GM13977 (cell line): ENCODE results near the gene RTL10.

ENCODE experiments used
- DNase-seq: peaks from one replicate; pipeline ENCODE4 v3.0.0; 2012; ENCODE audit warnings: low spot score
- in situ Hi-C: fragments of 300-500 bp; cut with MboI; formaldehyde crosslinking; loops from one replicate; pipeline ENCODE4 v1.12.0; 2022; ENCODE audit warnings: low sequenced_read_pairs, low pct_unique_long_range_greater_than_20kb, mixed read lengths, inconsistent platforms; ENCODE audit not compliant: unreplicated experiment
- TF ChIP-seq, protein P1 (sequence below): IDR thresholded peaks from 2 replicates; pipeline ENCODE4 v1.5.1; 2012; ENCODE audit warnings: mild to moderate bottlenecking, control low read depth; ENCODE audit not compliant: insufficient read depth; ENCODE audit errors: extremely low read depth, missing control alignments

The RTL10 gene

DNA sequence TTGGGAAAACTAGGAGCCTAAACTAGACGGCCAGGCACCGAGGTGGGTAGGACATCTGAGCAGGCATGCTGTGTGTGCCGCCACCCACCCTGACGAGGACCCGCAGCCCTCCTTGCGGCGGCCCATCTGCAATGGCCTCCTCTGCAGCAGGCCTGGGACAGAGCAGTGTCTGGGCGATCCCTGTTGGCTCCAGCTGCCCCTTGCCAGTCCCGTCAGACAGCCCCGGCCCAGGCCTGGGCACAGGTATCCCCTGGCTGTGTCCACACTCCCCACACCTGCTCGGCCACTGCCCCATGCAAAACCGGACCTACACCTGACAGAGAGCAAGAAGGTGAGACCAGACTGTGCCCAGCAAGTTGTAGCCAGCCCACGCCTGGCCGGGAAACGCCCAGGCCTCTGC lies 38.7 kb upstream of the RTL10 start:
- TF ChIP-seq, protein P1, sequence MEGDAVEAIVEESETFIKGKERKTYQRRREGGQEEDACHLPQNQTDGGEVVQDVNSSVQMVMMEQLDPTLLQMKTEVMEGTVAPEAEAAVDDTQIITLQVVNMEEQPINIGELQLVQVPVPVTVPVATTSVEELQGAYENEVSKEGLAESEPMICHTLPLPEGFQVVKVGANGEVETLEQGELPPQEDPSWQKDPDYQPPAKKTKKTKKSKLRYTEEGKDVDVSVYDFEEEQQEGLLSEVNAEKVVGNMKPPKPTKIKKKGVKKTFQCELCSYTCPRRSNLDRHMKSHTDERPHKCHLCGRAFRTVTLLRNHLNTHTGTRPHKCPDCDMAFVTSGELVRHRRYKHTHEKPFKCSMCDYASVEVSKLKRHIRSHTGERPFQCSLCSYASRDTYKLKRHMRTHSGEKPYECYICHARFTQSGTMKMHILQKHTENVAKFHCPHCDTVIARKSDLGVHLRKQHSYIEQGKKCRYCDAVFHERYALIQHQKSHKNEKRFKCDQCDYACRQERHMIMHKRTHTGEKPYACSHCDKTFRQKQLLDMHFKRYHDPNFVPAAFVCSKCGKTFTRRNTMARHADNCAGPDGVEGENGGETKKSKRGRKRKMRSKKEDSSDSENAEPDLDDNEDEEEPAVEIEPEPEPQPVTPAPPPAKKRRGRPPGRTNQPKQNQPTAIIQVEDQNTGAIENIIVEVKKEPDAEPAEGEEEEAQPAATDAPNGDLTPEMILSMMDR = no peak
- in situ Hi-C loops = loop anchor here (10.0 kb wide), 2 partner anchors 89 to 119 kb away; no protein-coding TSS in a partner anchor
- no peak for DNase-seq

DNA sequence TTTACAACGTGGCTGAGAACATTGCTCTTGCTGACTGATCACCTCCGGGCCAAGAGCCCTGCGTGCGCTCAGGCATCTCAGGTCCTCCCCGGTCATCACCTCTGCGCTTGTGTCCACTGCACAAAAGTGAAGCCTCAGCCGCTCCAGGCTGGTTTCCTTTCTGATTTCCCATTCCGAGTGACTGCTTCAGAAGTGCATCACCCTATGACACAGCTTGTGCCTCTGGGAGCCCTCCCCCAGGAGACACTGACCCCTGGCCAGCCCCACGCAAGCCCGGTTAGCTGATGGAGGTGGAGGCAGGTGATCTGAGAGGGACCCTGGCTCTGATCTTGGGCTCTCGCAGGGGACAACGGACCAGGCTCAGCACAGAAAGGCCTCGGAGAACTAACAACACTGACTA lies 38.3 kb upstream of the RTL10 start:
- in situ Hi-C loops = loop anchor here (10.0 kb wide), 2 partner anchors 88 to 118 kb away; no protein-coding TSS in a partner anchor
- TF ChIP-seq, protein P1 = no peak

DNA sequence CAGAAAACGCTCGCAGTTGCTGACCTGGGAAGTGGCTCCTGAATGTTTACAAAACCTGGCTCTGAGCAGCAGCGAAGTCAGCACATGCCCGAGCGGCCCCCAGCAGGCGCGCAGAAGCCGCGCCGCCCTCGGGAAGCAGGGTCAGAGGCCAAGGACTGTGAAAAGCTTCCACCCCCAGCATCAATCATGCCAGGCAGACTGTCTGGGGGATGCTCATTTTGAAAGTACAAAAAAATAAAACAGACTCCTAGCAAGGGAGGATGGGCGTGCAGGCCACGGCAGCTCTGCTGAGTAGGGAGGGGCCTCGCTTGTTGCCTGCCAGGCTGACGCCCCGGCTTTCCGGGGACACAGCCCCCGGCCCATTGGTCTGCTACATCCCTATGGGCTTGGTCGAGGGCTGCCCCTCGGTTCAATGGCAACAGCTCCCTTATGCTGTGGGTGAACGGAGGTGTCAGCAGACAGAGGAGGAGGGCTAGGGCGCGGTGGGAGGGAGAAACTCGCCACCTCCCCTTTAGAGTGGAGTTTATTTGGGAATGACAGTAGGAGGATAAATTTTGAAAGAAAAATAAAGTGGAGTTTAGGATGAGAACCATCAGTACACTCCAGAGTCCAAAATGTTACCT lies 37.7 kb upstream of the RTL10 start:
- TF ChIP-seq, protein P1 = no peak
- DNase-seq = peak; percentile 84

More for the DNA sequence above, 38.3 kb upstream of the RTL10 start:
- no peak for DNase-seq

DNA sequence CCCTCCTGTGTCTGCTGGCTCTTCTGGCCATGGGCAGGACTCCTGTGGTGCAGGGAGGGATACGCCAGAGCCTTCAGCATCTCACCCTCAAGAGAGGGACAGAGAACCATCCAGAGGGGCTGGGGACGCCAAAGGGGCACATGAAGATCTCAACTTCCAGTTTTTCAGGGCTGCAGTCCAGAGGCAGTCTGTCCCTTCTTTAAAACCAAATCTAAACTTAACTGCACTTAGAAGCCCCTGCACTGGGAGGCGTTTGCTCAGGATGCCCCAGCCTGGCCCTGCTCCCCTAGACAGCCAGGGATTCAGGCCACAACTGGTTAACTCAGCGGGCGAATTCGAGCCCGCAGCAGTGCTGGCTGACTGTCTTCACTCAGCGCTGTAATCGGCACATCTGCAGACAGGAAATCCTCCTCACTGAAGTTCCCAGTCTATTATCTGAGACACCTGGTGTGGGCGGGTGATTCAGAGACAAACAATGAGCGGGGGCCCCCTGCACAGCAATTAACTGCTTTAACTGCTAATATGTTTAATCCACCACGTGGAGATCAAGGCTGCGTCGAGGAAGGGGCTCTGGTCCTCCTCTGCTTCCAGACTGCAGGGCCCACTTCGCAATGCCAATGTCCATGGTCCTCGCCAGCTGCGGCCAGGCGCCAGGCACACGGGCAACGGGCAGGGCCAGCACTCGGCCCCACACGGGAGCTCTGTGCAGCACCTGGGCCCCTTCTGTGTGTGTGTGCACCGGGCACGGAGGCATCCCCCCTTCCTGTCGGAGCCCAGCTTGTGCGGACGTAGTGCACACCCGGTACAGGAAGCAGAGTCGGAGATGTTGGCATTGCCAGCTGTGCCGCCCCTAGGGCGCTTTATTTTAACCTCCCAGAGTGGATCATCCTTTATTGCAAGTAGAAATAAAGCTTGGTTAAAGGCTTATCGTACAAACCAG lies 36.9 kb upstream of the RTL10 start:
- TF ChIP-seq, protein P1 = no peak
- in situ Hi-C loops = loop anchor here (10.0 kb wide), 2 partner anchors 87 to 117 kb away; no protein-coding TSS in a partner anchor
- DNase-seq = peak; percentile 92

More for the DNA sequence above, 37.7 kb upstream of the RTL10 start:
- in situ Hi-C loops = loop anchor here (10.0 kb wide), 2 partner anchors 88 to 118 kb away; no protein-coding TSS in a partner anchor

DNA sequence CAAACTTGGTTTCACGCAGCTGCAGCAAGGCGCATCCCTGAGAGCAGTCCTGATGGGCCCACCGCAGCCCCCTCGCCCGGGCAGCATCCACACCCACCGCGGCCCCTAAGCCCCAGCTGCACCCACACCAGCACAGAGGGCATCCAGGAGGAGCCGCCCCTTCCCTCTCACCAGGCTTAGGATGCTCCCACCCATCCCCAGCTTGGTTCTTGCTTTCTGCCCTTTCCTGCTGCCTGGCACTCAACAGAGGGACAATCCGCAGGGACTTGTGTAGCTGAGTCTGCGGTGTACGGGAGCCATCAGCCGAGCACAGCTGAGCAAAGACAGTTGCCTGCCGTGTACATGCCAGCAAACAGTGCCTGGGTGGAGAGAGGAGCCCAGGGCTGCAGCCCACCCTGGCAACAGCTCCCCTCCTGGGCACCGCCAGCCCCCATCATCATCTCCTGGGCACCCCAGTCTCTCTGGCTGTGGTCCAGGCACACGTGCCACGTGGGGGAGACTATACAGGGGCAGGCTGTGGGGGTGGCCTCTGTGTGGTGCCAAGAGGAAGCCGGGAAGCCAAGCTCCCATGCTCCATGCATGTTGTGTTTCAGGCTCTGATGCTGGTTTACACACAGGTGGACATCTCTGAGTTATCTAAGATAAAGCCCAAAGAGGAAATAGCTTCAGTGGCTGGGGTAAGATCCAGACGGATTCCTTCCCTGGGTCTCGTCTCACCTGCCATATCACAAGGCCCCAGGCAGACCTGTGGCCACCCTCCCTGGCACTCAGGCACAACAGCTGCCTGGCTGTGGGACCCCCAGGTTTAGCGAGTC lies 36.0 kb upstream of the RTL10 start:
- TF ChIP-seq, protein P1 = no peak
- no peak for DNase-seq
- in situ Hi-C loops = loop anchor here (10.0 kb wide), 2 partner anchors 86 to 116 kb away; no protein-coding TSS in a partner anchor

DNA sequence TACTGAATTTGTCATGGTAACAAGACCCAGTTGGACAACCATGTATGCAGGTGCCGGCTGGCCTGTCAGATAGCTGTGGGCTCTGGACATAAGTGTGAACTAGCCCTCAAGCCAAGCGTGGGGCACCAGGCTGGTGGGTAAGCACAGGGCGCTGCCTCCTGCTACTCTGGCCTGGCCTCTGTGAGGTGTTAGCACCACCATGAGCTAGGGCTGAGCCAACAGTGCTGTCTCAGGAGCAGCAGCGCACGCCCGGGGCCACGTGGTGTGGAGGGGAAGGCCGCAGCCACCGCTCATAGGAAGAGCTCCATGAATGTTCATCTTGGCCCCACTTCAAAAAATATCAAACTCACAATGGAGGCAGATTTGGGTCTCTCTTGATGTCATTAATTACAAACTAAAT lies 35.3 kb upstream of the RTL10 start:
- in situ Hi-C loops = loop anchor here (10.0 kb wide), 2 partner anchors 85 to 115 kb away; no protein-coding TSS in a partner anchor
- TF ChIP-seq, protein P1 = no peak
- DNase-seq = no peak
